ENCODE data around the gene MYRIP.
"Not testable (repeated sequence)": the region's sequence is repeated elsewhere in the genome, so short reads cannot be mapped to it uniquely, and the experiment has no call there.

Gene MYRIP

GRCh38 chr3:40079847-40080240, 270.4 kb downstream of the MYRIP start:
- no peak overlapping the region for H3K4me3 ChIP-seq (ENCODE audit: low read depth, low read length)
- DNase-seq (ENCODE audit: low read depth) = no peak
- no peak for TF ChIP-seq POLR2A (IDR thresholded peaks at IDR 0.05; ENCODE audit: extremely low read depth, insufficient read length)
- TF ChIP-seq MAX (IDR thresholded peaks at IDR 0.05; ENCODE audit: low read depth, low read length) = no peak

GRCh38 chr3:40083066-40083465, 273.7 kb downstream of the MYRIP start:
- no peak overlapping the region for H3K4me3 ChIP-seq (ENCODE audit: low read depth, low read length)
- DNase-seq (ENCODE audit: low read depth) = no peak
- TF ChIP-seq MAX (IDR thresholded peaks at IDR 0.05; ENCODE audit: low read depth, low read length) = no peak
- TF ChIP-seq POLR2A (IDR thresholded peaks at IDR 0.05; ENCODE audit: extremely low read depth, insufficient read length) = no peak
- TF ChIP-seq CTCF (IDR thresholded peaks at IDR 0.05; ENCODE audit: low read depth, low read length) = no peak
- TF ChIP-seq MYC (IDR thresholded peaks at IDR 0.05; ENCODE audit: low read depth, low read length) = no peak

- not testable (repeated sequence) for H3K4me3 ChIP-seq (ENCODE audit: low read depth, low read length); DNase-seq (ENCODE audit: low read depth)
Observed at GRCh38 chr3:40084424-40084823, 275.0 kb downstream of the MYRIP start.

- no peak overlapping the region for H3K4me3 ChIP-seq (ENCODE audit: low read depth, low read length)
- no peak for DNase-seq (ENCODE audit: low read depth)
- TF ChIP-seq MYC (IDR thresholded peaks at IDR 0.05; ENCODE audit: low read depth, low read length) (no peak), POLR2A (IDR thresholded peaks at IDR 0.05; ENCODE audit: extremely low read depth, insufficient read length) (no peak), MAX (IDR thresholded peaks at IDR 0.05; ENCODE audit: low read depth, low read length) (no peak), CTCF (IDR thresholded peaks at IDR 0.05; ENCODE audit: low read depth, low read length) (no peak)
Observed at GRCh38 chr3:40086890-40087883, 277.8 kb downstream of the MYRIP start.

- no peak overlapping the region for H3K4me3 ChIP-seq (ENCODE audit: low read depth, low read length)
- no peak for TF ChIP-seq MAX (IDR thresholded peaks at IDR 0.05; ENCODE audit: low read depth, low read length)
- TF ChIP-seq CTCF (IDR thresholded peaks at IDR 0.05; ENCODE audit: low read depth, low read length) = no peak
- no peak for TF ChIP-seq POLR2A (IDR thresholded peaks at IDR 0.05; ENCODE audit: extremely low read depth, insufficient read length)
- no peak for TF ChIP-seq MYC (IDR thresholded peaks at IDR 0.05; ENCODE audit: low read depth, low read length)
- DNase-seq (ENCODE audit: low read depth) = no peak
Observed at GRCh38 chr3:40088527-40089170, 279.2 kb downstream of the MYRIP start.

- TF ChIP-seq MYC (IDR thresholded peaks at IDR 0.05; ENCODE audit: low read depth, low read length) (no peak), MAX (IDR thresholded peaks at IDR 0.05; ENCODE audit: low read depth, low read length) (no peak), POLR2A (IDR thresholded peaks at IDR 0.05; ENCODE audit: extremely low read depth, insufficient read length) (no peak), CTCF (IDR thresholded peaks at IDR 0.05; ENCODE audit: low read depth, low read length) (no peak)
- no peak for DNase-seq (ENCODE audit: low read depth)
- no peak overlapping the region for H3K4me3 ChIP-seq (ENCODE audit: low read depth, low read length)
Observed at GRCh38 chr3:40096661-40097111, 287.3 kb downstream of the MYRIP start.
